ENCODE measurements around the gene METTL16.
"Not testable (repeated sequence)": the region's sequence is repeated elsewhere in the genome, so short reads cannot be mapped to it uniquely, and the experiment has no call there.

METTL16 gene

GRCh38 chr17:2500446-2500845 lies 11.2 kb downstream of the METTL16 start:
- DNase-seq: no peak

- DNase-seq: not testable (repeated sequence)
Observed at GRCh38 chr17:2489286-2489685, 22.4 kb downstream of the METTL16 start.

- DNase-seq: no peak
Observed at GRCh38 chr17:2487306-2487705, 24.4 kb downstream of the METTL16 start.

GRCh38 chr17:2486709-2487108 lies 25.0 kb downstream of the METTL16 start:
- not testable (repeated sequence) for DNase-seq

- DNase-seq: no peak
Observed at GRCh38 chr17:2485970-2486369, 25.7 kb downstream of the METTL16 start.

GRCh38 chr17:2485543-2485942 lies 26.1 kb downstream of the METTL16 start:
- no peak for DNase-seq

GRCh38 chr17:2484876-2485275 lies 26.8 kb downstream of the METTL16 start:
- DNase-seq: no peak

GRCh38 chr17:2483084-2483483 lies 28.6 kb downstream of the METTL16 start:
- no peak for DNase-seq

GRCh38 chr17:2482218-2482617 lies 29.5 kb downstream of the METTL16 start:
- DNase-seq: no peak

GRCh38 chr17:2481760-2482159 lies 29.9 kb downstream of the METTL16 start:
- no peak for DNase-seq

GRCh38 chr17:2478458-2478857 lies 33.2 kb downstream of the METTL16 start:
- DNase-seq: no peak

- no peak for DNase-seq
Observed at GRCh38 chr17:2475056-2475455, 36.6 kb downstream of the METTL16 start.

- DNase-seq: no peak
Observed at GRCh38 chr17:2474371-2474770, 37.3 kb downstream of the METTL16 start.

- DNase-seq: no peak
Observed at GRCh38 chr17:2468270-2468669, 43.4 kb downstream of the METTL16 start.

- no peak for DNase-seq
Observed at GRCh38 chr17:2466931-2467330, 44.8 kb downstream of the METTL16 start.

GRCh38 chr17:2462481-2462880 lies 49.2 kb downstream of the METTL16 start:
- no peak for DNase-seq

- no peak for DNase-seq
Observed at GRCh38 chr17:2459917-2460271, 51.8 kb downstream of the METTL16 start.

GRCh38 chr17:2457913-2458312 lies 53.8 kb downstream of the METTL16 start:
- no peak for DNase-seq

GRCh38 chr17:2456475-2456874 lies 55.2 kb downstream of the METTL16 start:
- no peak for DNase-seq

- no peak for DNase-seq
Observed at GRCh38 chr17:2455956-2456355, 55.7 kb downstream of the METTL16 start.

GRCh38 chr17:2453866-2454265 lies 57.8 kb downstream of the METTL16 start:
- DNase-seq: no peak

- no peak for DNase-seq
Observed at GRCh38 chr17:2453325-2453724, 58.4 kb downstream of the METTL16 start.

- no peak for DNase-seq
Observed at GRCh38 chr17:2452216-2452750, 59.4 kb downstream of the METTL16 start.

- DNase-seq: no peak
Observed at GRCh38 chr17:2450016-2450650, 61.6 kb downstream of the METTL16 start.

GRCh38 chr17:2449486-2449885 lies 62.2 kb downstream of the METTL16 start:
- no peak for DNase-seq
